Muscle layer of colon (tissue), 2 donors: Measurements from ENCODE around the gene DPEP1.

ENCODE experiments used
- H3K27ac ChIP-seq: one replicate; pipeline ENCODE4 v1.7.0; 2013; ENCODE audit warnings: low read depth, mild to moderate bottlenecking, low read length, moderate library complexity
- H3K27me3 ChIP-seq, 2 donors: one replicate each; pipeline ENCODE4 v1.7.0; 2013; ENCODE audit warnings: low read length in 2 of 2, mild to moderate bottlenecking in 2 of 2; ENCODE audit not compliant: insufficient read depth in 2 of 2, control insufficient read depth in 1 of 2
- H3K36me3 ChIP-seq: one replicate; pipeline ENCODE4 v1.7.0; 2013; ENCODE audit warnings: mild to moderate bottlenecking, low read length; ENCODE audit not compliant: insufficient read depth
- H3K4me1 ChIP-seq: one replicate; pipeline ENCODE4 v1.7.0; 2013; ENCODE audit warnings: mild to moderate bottlenecking, low read length; ENCODE audit not compliant: insufficient read depth
- H3K4me3 ChIP-seq, 2 donors: one replicate each; pipeline ENCODE4 v1.7.0; 2013; ENCODE audit warnings: low read length in 2 of 2, low read depth in 1 of 2, mild to moderate bottlenecking in 1 of 2, moderate library complexity in 1 of 2
- H3K9ac ChIP-seq: one replicate; pipeline ENCODE4 v1.7.0; 2013; ENCODE audit warnings: low read length
- H3K9me3 ChIP-seq: one replicate; pipeline ENCODE4 v1.7.0; 2013; ENCODE audit warnings: mild to moderate bottlenecking, low read length
- donor health status: abdominal sarcoma.
- donor health status: Adenocarcinoma of cecum.

DPEP1 gene

GRCh38 chr16:89602952-89603590 lies 10.4 kb upstream of the DPEP1 start:
- H3K36me3 ChIP-seq: no peaks in the 10 kb centered on the region

DNA sequence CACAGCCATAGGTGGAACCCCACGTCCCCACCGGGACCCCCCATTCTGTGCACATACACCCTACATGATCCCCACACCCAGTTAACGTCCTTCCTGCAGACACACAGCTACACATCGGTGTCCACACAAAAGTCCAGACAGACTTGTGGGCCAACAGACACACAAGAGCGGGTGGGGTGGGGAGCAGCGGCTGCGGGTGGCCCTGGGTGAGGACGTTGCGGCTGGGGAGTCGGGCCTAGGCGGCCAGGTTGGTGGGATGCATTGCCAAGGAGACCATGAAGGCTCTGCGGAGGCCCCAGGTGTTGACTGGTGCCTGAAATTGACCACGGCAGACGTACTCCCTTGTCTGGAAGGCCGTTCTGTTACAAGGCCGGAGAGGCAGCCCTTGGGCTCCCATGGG lies 8.7 kb upstream of the DPEP1 start:
- H3K4me1 ChIP-seq: no peaks in the 10 kb centered on the region
- H3K9ac ChIP-seq: no peak overlapping the region
- H3K9me3 ChIP-seq: no peaks in the 10 kb centered on the region
- no peaks in the 10 kb centered on the region for H3K36me3 ChIP-seq
- no peak overlapping the region for H3K27ac ChIP-seq
- H3K27me3 ChIP-seq: peaks cover 0 to 8% of the 10 kb centered on the region in 2 donors
- H3K4me3 ChIP-seq: no peak overlapping the region

More at GRCh38 chr16:89602952-89603590, 10.4 kb upstream of the DPEP1 start:
- Histone ChIP-seq H3K27ac (no peak overlapping the region), H3K4me3 (no peak overlapping the region), H3K9me3 (no peaks in the 10 kb centered on the region), H3K4me1 (no peaks in the 10 kb centered on the region), H3K9ac (no peak overlapping the region), H3K27me3 (peaks cover 0 to 8% of the 10 kb centered on the region in 2 donors)

- Histone ChIP-seq H3K4me1 (no peaks in the 10 kb centered on the region), H3K4me3 (no peak overlapping the region), H3K27ac (no peak overlapping the region), H3K9me3 (no peaks in the 10 kb centered on the region), H3K36me3 (no peaks in the 10 kb centered on the region), H3K27me3 (peaks cover 0 to 8% of the 10 kb centered on the region in 2 donors), H3K9ac (no peak overlapping the region)
Observed at GRCh38 chr16:89605186-89605970, 8.1 kb upstream of the DPEP1 start.

DNA sequence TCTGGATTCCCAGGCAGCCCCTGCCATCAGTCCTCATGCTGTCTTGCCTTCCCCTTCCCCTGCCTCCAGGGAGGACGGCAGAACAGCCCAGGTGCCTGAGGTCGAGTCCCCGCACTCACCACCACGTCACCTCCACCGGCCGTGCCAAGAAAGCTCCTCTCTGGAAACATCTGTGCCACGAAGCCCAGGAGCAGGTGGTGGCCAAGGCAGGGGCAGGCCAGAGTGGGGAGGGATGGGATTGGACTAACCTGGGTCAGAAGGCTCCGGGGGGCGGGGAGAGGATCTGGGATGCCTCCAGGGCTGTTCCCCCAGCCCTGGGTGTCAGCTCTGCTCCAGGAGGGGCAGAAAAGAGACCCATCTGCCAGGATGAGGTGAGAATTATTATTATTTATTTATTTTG lies 7.4 kb upstream of the DPEP1 start:
- Histone ChIP-seq H3K9me3 (no peaks in the 10 kb centered on the region), H3K27ac (no peak overlapping the region), H3K9ac (no peak overlapping the region), H3K4me3 (no peak overlapping the region), H3K4me1 (no peaks in the 10 kb centered on the region), H3K27me3 (peaks cover 0 to 8% of the 10 kb centered on the region in 2 donors), H3K36me3 (no peaks in the 10 kb centered on the region)

- H3K4me1 ChIP-seq: no peaks in the 10 kb centered on the region
- no peak overlapping the region for H3K27ac ChIP-seq
- no peaks in the 10 kb centered on the region for H3K36me3 ChIP-seq
- no peaks in the 10 kb centered on the region for H3K9me3 ChIP-seq
- no peak overlapping the region for H3K9ac ChIP-seq
- H3K4me3 ChIP-seq: no peak overlapping the region
- H3K27me3 ChIP-seq: peaks cover 0 to 8% of the 10 kb centered on the region in 2 donors
Observed at GRCh38 chr16:89607453-89607852, 6.0 kb upstream of the DPEP1 start.

- no peak overlapping the region for H3K9ac ChIP-seq
- no peaks in the 10 kb centered on the region for H3K4me1 ChIP-seq
- H3K27me3 ChIP-seq: peaks cover 0 to 13% of the 10 kb centered on the region in 2 donors
- H3K9me3 ChIP-seq: no peaks in the 10 kb centered on the region
- H3K27ac ChIP-seq: no peak overlapping the region
- H3K4me3 ChIP-seq: no peak overlapping the region
- H3K36me3 ChIP-seq: no peaks in the 10 kb centered on the region
Observed at GRCh38 chr16:89607937-89608740, 5.3 kb upstream of the DPEP1 start.

DNA sequence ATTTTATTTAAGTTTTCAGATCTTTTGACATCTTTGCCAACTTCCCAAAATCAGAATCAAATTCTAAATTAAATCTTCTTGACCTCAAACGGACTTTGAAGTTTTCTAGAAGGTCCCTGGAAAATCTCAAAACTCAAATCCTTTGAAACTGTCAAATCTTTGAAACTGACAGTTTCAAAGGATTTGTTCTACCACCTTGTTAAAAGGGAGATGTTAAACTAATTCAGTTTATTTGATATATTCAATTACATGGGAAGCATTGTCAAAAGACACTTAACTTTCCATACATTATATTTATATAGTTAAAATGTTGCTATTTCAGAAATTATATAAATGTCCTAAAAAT lies 3.4 kb upstream of the DPEP1 start:
- Histone ChIP-seq H3K4me1 (no peaks in the 10 kb centered on the region), H3K9me3 (no peaks in the 10 kb centered on the region), H3K9ac (no peak overlapping the region), H3K27me3 (peaks cover 0 to 28% of the 10 kb centered on the region in 2 donors), H3K4me3 (no peak overlapping the region), H3K36me3 (no peaks in the 10 kb centered on the region), H3K27ac (no peak overlapping the region)

GRCh38 chr16:89612415-89613166 lies 851 bp upstream of the DPEP1 start:
- H3K36me3 ChIP-seq: no peaks in the 10 kb centered on the region
- peaks cover 0 to 37% of the 10 kb centered on the region in 2 donors for H3K27me3 ChIP-seq
- no peaks in the 10 kb centered on the region for H3K4me1 ChIP-seq
- H3K9ac ChIP-seq: no peak overlapping the region
- H3K9me3 ChIP-seq: no peaks in the 10 kb centered on the region
- no peak overlapping the region for H3K27ac ChIP-seq
- no peak overlapping the region for H3K4me3 ChIP-seq

- Histone ChIP-seq H3K9ac (no peak overlapping the region), H3K4me3 (no peak overlapping the region)
Observed at GRCh38 chr16:89613954-89614459, 565 bp downstream of the DPEP1 start.

DNA sequence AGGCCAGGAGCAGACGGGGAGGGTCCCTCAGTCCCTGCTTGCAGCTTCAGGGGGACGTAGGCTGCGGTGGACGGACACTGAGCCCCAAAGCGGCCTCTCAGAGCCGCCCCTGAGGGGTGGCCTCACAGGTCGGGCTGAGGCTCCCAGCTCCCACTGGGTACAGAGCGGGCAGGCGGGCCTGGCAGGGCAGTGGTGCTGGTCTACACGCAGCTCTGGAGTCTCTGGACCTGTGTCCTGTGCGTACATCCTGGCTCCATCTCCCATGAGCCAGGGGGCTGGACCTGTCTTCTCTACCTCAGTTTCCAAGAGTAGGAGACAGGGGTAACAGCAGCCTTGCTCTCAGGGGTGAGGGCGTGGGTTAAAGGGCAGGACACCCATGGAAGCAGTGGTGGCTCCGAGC lies 1.7 kb downstream of the DPEP1 start:
- peaks cover under 1 to 42% of the 10 kb centered on the region in 2 donors for H3K27me3 ChIP-seq
- H3K9ac ChIP-seq: no peak overlapping the region
- H3K27ac ChIP-seq: no peak overlapping the region
- no peak overlapping the region for H3K4me3 ChIP-seq
- H3K4me1 ChIP-seq: no peaks in the 10 kb centered on the region
- no peaks in the 10 kb centered on the region for H3K9me3 ChIP-seq
- no peaks in the 10 kb centered on the region for H3K36me3 ChIP-seq

More at GRCh38 chr16:89613954-89614459, 565 bp downstream of the DPEP1 start:
- peaks cover 0 to 37% of the 10 kb centered on the region in 2 donors for H3K27me3 ChIP-seq
- no peaks in the 10 kb centered on the region for H3K4me1 ChIP-seq
- H3K9me3 ChIP-seq: no peaks in the 10 kb centered on the region
- no peaks in the 10 kb centered on the region for H3K36me3 ChIP-seq
- H3K27ac ChIP-seq: no peak overlapping the region
